ENCODE measurements around the gene PIWIL1.

DNA sequence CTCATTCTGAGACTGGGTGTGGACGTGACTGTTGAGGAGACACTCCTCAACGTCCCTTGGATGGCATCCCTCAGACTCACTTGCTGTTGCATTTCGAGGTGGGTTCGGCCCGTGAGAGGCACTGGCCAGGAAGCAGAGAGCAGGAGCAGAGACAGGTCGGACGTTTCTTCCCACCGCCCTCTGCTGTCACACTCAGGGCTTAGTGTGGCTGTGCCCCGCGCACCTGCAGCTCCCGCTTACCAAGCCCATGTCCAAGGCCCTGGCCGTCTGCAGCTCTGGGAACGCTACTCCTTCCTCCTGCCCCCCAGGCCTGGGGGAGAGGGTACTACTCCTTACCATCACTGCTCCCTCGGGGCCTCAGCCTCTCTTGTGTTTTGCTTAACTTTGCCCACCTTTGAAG lies 29.8 kb upstream of the PIWIL1 start:
- TF ChIP-seq YY1 (IDR thresholded peaks at IDR 0.05; ENCODE audit: insufficient read depth, insufficient read length) (no peak), ZNF274 (IDR thresholded peaks at IDR 0.05; ENCODE audit: low read depth, low read length) (no peak)

Data from NT2/D1 (cell line).